K562 (cell line): Measurements from ENCODE around the gene PPM1D. TPM values are rescaled to one million over a fixed set of nuclear protein-coding genes. Genes with fewer than 3 reads are reported as not detected.
"Not testable (repeated sequence)": the region's sequence is repeated elsewhere in the genome, so short reads cannot be mapped to it uniquely, and the experiment has no call there.

Experiments
- ATAC-seq: fragments of 200-7000 bp; cut with Tn5 transposase; 3 replicates; pipeline ENCODE4 v1.9.1; 2020; ENCODE audit warnings: moderate library complexity
- BruUV-seq: library from RNA; stranded (reverse); fragments of 400-500 nt; replicated peaks from 2 replicates; lab custom pipeline; 2021; lab: Mats Ljungman, UMichigan
- CTCF ChIA-PET: fragments of 300-600 bp; formaldehyde crosslinking; extraction: SDS; loops from one replicate; lab custom pipeline; 2021; ENCODE audit warnings: low intra/inter-chr PET ratio; lab: Yijun Ruan, JAX
- POLR2A ChIA-PET: fragments of 300-600, 350-650 bp; sonication (Branson Sonifier 250); formaldehyde crosslinking; extraction: SDS; loops from one replicate; lab custom pipeline; 2021; ENCODE audit warnings: antibody characterized with exemption, inconsistent platforms; lab: Yijun Ruan, JAX
- DNase-seq, 4 experiments: peaks; one replicate each; pipeline versions ENCODE4 v3.0.0 to v3.0.0-alpha.2; 2011 to 2018; ENCODE audit warnings: low spot score in 3 of 4, mixed read lengths in 3 of 4; ENCODE audit errors: extremely low read depth in 1 of 4
- FAIRE-seq: peaks from 2 replicates; lab custom pipeline; 2011; peaks lifted over from hg19 to GRCh38; lab: Jason Lieb, UNC
- H2AFZ ChIP-seq: 2 replicates; pipeline ENCODE4 v1.6.0; 2011; ENCODE audit warnings: low read depth, low read length, control low read depth, inconsistent platforms
- H3K27ac ChIP-seq: fragments of 200-600 bp; 3 replicates; pipeline ENCODE4 v1.8.0; 2011; ENCODE audit warnings: low read depth, mild to moderate bottlenecking, control low read depth, inconsistent platforms, low read length, moderate library complexity, mixed read lengths; ENCODE audit errors: extremely low read depth
- H3K27me3 ChIP-seq, 2 experiments: fragments of 300-600 bp in 1 of 2; 2 replicates in 1 of 2; 3 replicates in 1 of 2; pipeline versions ENCODE4 v1.6.0 to v1.8.0; 2011; ENCODE audit warnings: inconsistent platforms in 2 of 2, low read length in 2 of 2, mild to moderate bottlenecking in 1 of 2, mixed read lengths in 1 of 2, moderate library complexity in 1 of 2; ENCODE audit not compliant: control insufficient read depth in 2 of 2, insufficient read depth in 2 of 2
- H3K36me3 ChIP-seq: fragments of 300-600 bp; 3 replicates; pipeline ENCODE4 v1.8.0; 2011; ENCODE audit warnings: mild to moderate bottlenecking, low read length, inconsistent platforms; ENCODE audit not compliant: control insufficient read depth, insufficient read depth
- H3K4me1 ChIP-seq, 2 experiments: fragments of 200-600 bp in 1 of 2; replicated peaks in 1 of 2; 2 replicates in 1 of 2; 3 replicates in 1 of 2; pipeline versions ENCODE4 v1.5.1 to v1.8.0; 2011; ENCODE audit warnings: inconsistent platforms in 2 of 2, low read length in 2 of 2, mild to moderate bottlenecking in 1 of 2, mixed read lengths in 1 of 2, moderate library complexity in 1 of 2; ENCODE audit not compliant: control insufficient read depth in 2 of 2, insufficient read depth in 2 of 2
- H3K4me2 ChIP-seq: 2 replicates; pipeline ENCODE4 v1.6.1; 2011; ENCODE audit warnings: low read length, control low read depth, inconsistent platforms, mixed read lengths; ENCODE audit not compliant: insufficient read depth
- H3K4me3 ChIP-seq: fragments of 200-600 bp; sonication (generic), shearing (Covaris generic); 2 replicates; pipeline ENCODE4 v1.5.1; 2016; ENCODE audit warnings: control low read depth, inconsistent platforms
- H3K79me2 ChIP-seq: fragments of 200-600 bp; 3 replicates; pipeline ENCODE4 v1.8.0; 2011; ENCODE audit warnings: low read length, inconsistent platforms; ENCODE audit not compliant: control insufficient read depth, insufficient read depth
- H3K9ac ChIP-seq, 2 experiments: 2 replicates each; pipeline versions ENCODE4 v1.6.0 to v1.6.1; 2011; ENCODE audit warnings: low read depth in 2 of 2, low read length in 2 of 2, control low read depth in 1 of 2, inconsistent platforms in 1 of 2, mild to moderate bottlenecking in 1 of 2, mixed read lengths in 1 of 2; ENCODE audit not compliant: insufficient read depth in 1 of 2
- H3K9me1 ChIP-seq: one replicate; pipeline ENCODE4 v1.6.0; 2011; ENCODE audit warnings: inconsistent platforms, mild to moderate bottlenecking, low read length, moderate library complexity; ENCODE audit not compliant: control insufficient read depth, insufficient read depth
- H3K9me3 ChIP-seq: replicated peaks from 2 replicates; pipeline ENCODE4 v1.5.1; 2011; ENCODE audit warnings: low read depth, low read length, inconsistent platforms; ENCODE audit not compliant: control insufficient read depth, insufficient read depth
- H4K20me1 ChIP-seq: replicated peaks from 2 replicates; pipeline ENCODE4 v1.6.1; 2011; ENCODE audit warnings: low read length, inconsistent platforms, mixed read lengths; ENCODE audit not compliant: control insufficient read depth, insufficient read depth
- ZBTB11 ChIP-seq, 3 experiments: fragments of 200-800 bp in 1 of 3; fragments of 250-450 bp in 1 of 3; fragments of 450-650 bp in 1 of 3; sonication (Bioruptor Pico) in 1 of 3; sonication (Bioruptor generic) in 1 of 3; formaldehyde crosslinking in 1 of 3; IDR thresholded peaks; 2 replicates each; pipeline versions ENCODE4 v1.6.1 to v1.8.0; 2016 to 2022; ENCODE audit warnings: mild to moderate bottlenecking in 2 of 3, missing genetic modification characterization in 2 of 3, missing compliant biosample characterization in 1 of 3, moderate library complexity in 1 of 3
- WGBS: fragments of 100-300 bp; shearing (Covaris generic); methylation state at CpG from one replicate; pipeline ENCODE4 v1.1.6; 2016; ENCODE audit warnings: low coverage, mixed read lengths; ENCODE audit not compliant: insufficient coverage; ENCODE audit errors: missing lambda C conversion rate; 5-methylcytosine and 5-hydroxymethylcytosine counted together
- in situ Hi-C: fragments of 300-500 bp; cut with MboI; formaldehyde crosslinking; loops from 4 replicates; pipeline ENCODE4 v1.15.0; 2018; ENCODE audit warnings: inconsistent platforms, mixed read lengths
- intact Hi-C: fragments of 100-400 bp; cut with micrococcal nuclease; formaldehyde crosslinking; loops from 2 replicates; pipeline ENCODE4 v1.14.2; 2022
- polyA plus RNA-seq, 8 experiments: library from polyadenylated mRNA; depleted of rRNA in 4 of 8; stranded (reverse) in 5 of 8; unstranded in 3 of 8; fragments of >200 nt; fragmentation: Nextera tagmentation in 2 of 8; fragmentation: Illumina TruSeq in 1 of 8; extraction: Ambion mirVana in 2 of 8; extraction: Trizol in 1 of 8; gene quantifications; 2 replicates each; pipeline versions ENCODE4 v1.2.1 to v1.2.3, GENCODE V29; 2011 to 2014; ENCODE audit warnings: inconsistent platforms in 1 of 8, missing spikeins in 1 of 8
- total RNA-seq, 7 experiments: library from RNA; depleted of rRNA in 6 of 7; stranded (reverse); fragments of >200 nt in 6 of 7; fragmentation: Illumina TruSeq in 2 of 7; extraction: Trizol in 2 of 7; gene quantifications; 2 replicates each; pipeline versions ENCODE4 v1.2.1 to v1.2.3, GENCODE V29; 2011 to 2021; ENCODE audit warnings: low replicate concordance in 1 of 7

The PPM1D gene
- total and polyA plus RNA-seq, 9 of the 15 experiments (the other 6 are each of a cell fraction or from before 2014, with no cell fraction given): 2.1 to 19.0 (median 7.8) TPM

- H3K4me1 ChIP-seq, intact Hi-C loops, H3K9ac ChIP-seq, H3K27me3 ChIP-seq, H3K9me1 ChIP-seq, H4K20me1 ChIP-seq, H3K27ac ChIP-seq, H3K79me2 ChIP-seq, H3K9me3 ChIP-seq, BruUV-seq, FAIRE-seq, H3K4me3 ChIP-seq, ATAC-seq, H2AFZ ChIP-seq, POLR2A ChIA-PET, DNase-seq, H3K4me2 ChIP-seq, H3K36me3 ChIP-seq, in situ Hi-C loops: not testable (repeated sequence)
- CTCF ChIA-PET: interaction anchor here (0.6 kb wide), 1 partner anchor 44 kb away, joined by 3 read pairs; no protein-coding TSS in a partner anchor
- TF ChIP-seq ZBTB11 (CRISPR knock-in tag; IDR thresholded peaks at IDR 0.05): peak in 1 of 3 experiments; percentile 69; a peak in 1 of 6 replicates
- WGBS: 62% methylated on average over 6 of the region's 7 CpGs
Measured at GRCh38 chr17:60594170-60594569, 5.8 kb upstream of the PPM1D start.
